NT2/D1 (cell line): ENCODE results near the gene CACNA1S.
A peak's percentile ranks its signal among the peaks of the same experiment; 100 is the strongest.

ENCODE experiments used
- DNase-seq: peaks from one replicate; pipeline ENCODE4 v3.0.0-alpha.2; 2011; ENCODE audit warnings: low read depth, low spot score
- H3K27me3 ChIP-seq: 2 replicates; pipeline ENCODE4 v1.6.0; 2011; ENCODE audit warnings: mild to moderate bottlenecking; ENCODE audit not compliant: insufficient read length, insufficient read depth
- H3K36me3 ChIP-seq: 2 replicates; pipeline ENCODE4 v1.6.1; 2011; ENCODE audit warnings: mild to moderate bottlenecking, low read length, mixed read lengths; ENCODE audit not compliant: insufficient read depth, insufficient read length
- H3K4me1 ChIP-seq: 2 replicates; pipeline ENCODE4 v1.5.1; 2011; ENCODE audit not compliant: insufficient read depth, insufficient read length
- H3K4me3 ChIP-seq: 2 replicates; pipeline ENCODE4 v1.5.1; 2011; ENCODE audit warnings: low read depth; ENCODE audit not compliant: insufficient read length
- H3K9ac ChIP-seq: 2 replicates; pipeline ENCODE4 v1.6.0; 2011; ENCODE audit warnings: low read depth; ENCODE audit not compliant: insufficient read length
- H3K9me3 ChIP-seq: 2 replicates; pipeline ENCODE4 v1.5.1; 2011; ENCODE audit warnings: mild to moderate bottlenecking, low read length; ENCODE audit not compliant: insufficient read depth
- SUZ12 ChIP-seq: IDR thresholded peaks from 2 replicates; pipeline ENCODE4 v1.6.1; 2011; ENCODE audit not compliant: insufficient read length, insufficient read depth; ENCODE audit errors: extremely low read depth
- YY1 ChIP-seq: IDR thresholded peaks from 2 replicates; pipeline ENCODE4 v1.6.1; 2011; ENCODE audit not compliant: insufficient read length, insufficient read depth
- ZNF274 ChIP-seq: IDR thresholded peaks from 2 replicates; pipeline ENCODE4 v1.6.1; 2011; ENCODE audit warnings: mild to moderate bottlenecking, low read depth, low read length

Gene CACNA1S

DNA sequence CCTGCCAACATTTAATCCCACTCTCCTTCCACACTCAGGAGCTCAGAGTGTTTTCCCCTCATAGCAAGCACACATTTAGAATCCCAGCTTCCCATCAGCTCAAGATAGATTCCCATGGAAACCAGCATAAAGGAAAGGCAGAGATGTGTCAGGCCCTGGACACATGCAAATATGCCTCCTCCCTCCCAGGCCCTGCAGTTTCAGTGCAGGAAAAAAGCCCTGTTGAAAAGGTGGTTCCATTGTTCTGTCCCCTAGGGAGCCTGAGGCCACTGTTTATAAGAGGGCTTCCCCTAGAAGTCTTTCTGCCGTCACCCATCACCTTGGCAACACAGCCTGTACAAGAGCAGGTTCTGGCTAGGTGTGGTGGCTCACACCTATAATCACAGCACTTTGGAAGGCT is 3.6 kb downstream of the CACNA1S start:
- H3K36me3 ChIP-seq = no peaks in the 10 kb centered on the region
- no peak for TF ChIP-seq ZNF274
- no peak for TF ChIP-seq YY1
- TF ChIP-seq SUZ12 = no peak
- no peaks in the 10 kb centered on the region for H3K9me3 ChIP-seq
- peak; percentile 80 for DNase-seq
- H3K27me3 ChIP-seq = peaks cover 67% of the 10 kb centered on the region
- H3K4me1 ChIP-seq = peaks cover 27% of the 10 kb centered on the region
- H3K9ac ChIP-seq = no peak overlapping the region
- H3K4me3 ChIP-seq = no peak overlapping the region

DNA sequence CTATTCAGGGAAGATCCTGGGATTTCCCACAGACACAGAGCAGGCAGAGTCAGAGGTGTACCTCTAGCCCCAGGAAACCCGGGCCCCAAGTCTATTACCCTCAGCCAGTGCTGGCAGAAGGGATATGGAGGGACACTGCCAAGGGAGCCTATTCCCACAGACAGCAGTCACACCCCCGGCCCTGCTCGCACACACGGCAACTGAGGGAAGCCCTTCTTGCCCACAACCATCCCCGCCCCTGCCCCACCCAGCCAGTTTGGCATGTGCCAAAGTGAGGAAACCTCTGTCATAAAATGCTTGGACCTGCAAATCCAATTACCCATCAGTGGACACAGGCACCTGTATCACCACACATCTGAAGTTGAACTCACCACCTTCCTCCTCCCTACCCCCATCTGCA is 6.5 kb downstream of the CACNA1S start:
- DNase-seq = no peak
- peaks cover 19% of the 10 kb centered on the region for H3K4me1 ChIP-seq
- no peaks in the 10 kb centered on the region for H3K9me3 ChIP-seq
- H3K9ac ChIP-seq = no peak overlapping the region
- no peaks in the 10 kb centered on the region for H3K36me3 ChIP-seq
- H3K27me3 ChIP-seq = peaks cover 73% of the 10 kb centered on the region
- H3K4me3 ChIP-seq = no peak overlapping the region
- TF ChIP-seq SUZ12 = no peak
- no peak for TF ChIP-seq YY1
- no peak for TF ChIP-seq ZNF274

DNA sequence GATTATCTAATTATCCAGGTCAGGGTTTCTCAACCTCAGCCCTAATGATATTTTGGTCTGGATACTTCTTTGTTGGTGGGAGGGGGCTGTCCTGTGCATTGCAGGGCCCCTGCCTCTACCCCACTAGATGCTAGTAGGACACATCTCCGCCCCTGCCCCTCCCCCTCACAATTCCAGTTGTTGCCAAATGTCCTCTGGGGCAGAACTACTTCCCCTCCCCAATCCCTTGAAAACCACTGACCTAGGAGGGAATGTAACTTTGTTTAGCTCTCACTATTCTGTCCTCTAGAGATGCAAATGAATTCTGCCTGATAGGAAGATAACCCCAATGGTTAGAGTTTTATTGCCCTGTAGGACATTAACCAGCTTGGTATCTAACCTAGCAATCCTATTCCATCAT is 8.1 kb downstream of the CACNA1S start:
- Histone ChIP-seq H3K27me3 (peaks cover 69% of the 10 kb centered on the region), H3K4me1 (peaks cover 25% of the 10 kb centered on the region), H3K9ac (no peak overlapping the region), H3K9me3 (no peaks in the 10 kb centered on the region), H3K4me3 (no peak overlapping the region), H3K36me3 (no peaks in the 10 kb centered on the region)
- no peak for TF ChIP-seq YY1
- TF ChIP-seq SUZ12 = no peak
- TF ChIP-seq ZNF274 = no peak
- peak; percentile 30 for DNase-seq

DNA sequence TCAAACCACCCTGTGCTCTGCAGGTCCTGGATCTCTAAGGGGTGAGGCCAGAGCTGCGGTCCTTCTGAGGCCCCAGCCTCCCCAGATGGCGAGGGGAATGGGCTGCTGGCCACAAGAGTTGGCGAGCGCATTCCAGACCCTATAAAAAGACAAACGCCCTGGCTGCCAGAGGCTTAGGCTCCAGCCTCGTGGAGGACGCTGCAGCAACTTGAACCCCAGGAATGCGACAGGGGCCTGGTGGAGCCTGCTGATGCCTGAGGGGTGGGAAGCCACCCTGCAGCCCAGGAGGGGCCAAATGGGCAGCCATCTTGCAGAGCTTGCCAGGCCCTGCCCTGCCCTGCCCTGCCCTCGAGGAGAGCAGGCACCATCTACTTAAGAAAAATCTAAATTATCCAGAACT is 8.6 kb downstream of the CACNA1S start:
- Histone ChIP-seq H3K27me3 (peaks cover 70% of the 10 kb centered on the region), H3K9me3 (no peaks in the 10 kb centered on the region), H3K4me3 (no peak overlapping the region), H3K4me1 (peaks cover 28% of the 10 kb centered on the region), H3K9ac (no peak overlapping the region), H3K36me3 (no peaks in the 10 kb centered on the region)
- DNase-seq = no peak
- TF ChIP-seq SUZ12 (no peak), ZNF274 (no peak), YY1 (no peak)

DNA sequence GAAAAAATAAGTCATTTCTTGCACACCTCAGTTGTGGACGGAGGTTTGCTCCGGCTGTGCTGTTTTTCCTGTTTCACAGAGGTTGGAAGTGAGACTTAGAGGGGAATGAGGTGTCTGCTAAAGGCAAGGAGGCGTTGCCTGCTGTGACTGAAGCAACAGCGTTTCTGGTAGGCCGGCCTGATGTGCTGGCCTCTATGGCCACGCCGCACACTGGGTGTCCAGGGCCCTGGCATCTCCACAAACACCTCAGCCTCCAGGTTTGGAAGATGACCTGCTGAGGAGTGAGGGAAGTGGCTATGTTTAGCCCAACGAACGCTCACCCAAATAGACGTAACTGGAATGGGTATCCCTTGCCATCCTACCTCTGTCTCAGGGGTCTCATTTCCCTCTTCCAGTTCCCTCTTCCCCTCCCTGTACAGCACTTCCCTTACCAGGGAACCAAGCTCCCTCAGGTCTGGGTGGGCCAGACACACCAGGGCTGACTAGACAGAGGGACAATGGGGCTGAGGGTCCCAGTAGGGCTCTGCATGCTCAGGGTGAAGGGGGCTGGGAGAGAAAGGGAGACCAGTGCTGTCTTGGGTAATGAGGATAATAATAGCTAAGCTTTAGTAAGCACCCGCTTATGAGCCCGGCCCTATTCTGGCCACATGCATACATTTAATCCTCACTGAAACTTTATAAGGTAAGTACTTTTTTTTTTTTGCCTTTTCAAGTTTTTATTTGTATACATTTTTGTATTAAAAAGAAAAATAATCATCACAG is 11.9 kb downstream of the CACNA1S start:
- H3K4me1 ChIP-seq = peaks cover 23% of the 10 kb centered on the region
- H3K27me3 ChIP-seq = peaks cover 65% of the 10 kb centered on the region
- H3K4me3 ChIP-seq = no peak overlapping the region
- H3K9ac ChIP-seq = no peak overlapping the region
- TF ChIP-seq SUZ12 = no peak
- TF ChIP-seq ZNF274 = no peak
- TF ChIP-seq YY1 = no peak
- no peak for DNase-seq
- no peaks in the 10 kb centered on the region for H3K36me3 ChIP-seq
- no peaks in the 10 kb centered on the region for H3K9me3 ChIP-seq

DNA sequence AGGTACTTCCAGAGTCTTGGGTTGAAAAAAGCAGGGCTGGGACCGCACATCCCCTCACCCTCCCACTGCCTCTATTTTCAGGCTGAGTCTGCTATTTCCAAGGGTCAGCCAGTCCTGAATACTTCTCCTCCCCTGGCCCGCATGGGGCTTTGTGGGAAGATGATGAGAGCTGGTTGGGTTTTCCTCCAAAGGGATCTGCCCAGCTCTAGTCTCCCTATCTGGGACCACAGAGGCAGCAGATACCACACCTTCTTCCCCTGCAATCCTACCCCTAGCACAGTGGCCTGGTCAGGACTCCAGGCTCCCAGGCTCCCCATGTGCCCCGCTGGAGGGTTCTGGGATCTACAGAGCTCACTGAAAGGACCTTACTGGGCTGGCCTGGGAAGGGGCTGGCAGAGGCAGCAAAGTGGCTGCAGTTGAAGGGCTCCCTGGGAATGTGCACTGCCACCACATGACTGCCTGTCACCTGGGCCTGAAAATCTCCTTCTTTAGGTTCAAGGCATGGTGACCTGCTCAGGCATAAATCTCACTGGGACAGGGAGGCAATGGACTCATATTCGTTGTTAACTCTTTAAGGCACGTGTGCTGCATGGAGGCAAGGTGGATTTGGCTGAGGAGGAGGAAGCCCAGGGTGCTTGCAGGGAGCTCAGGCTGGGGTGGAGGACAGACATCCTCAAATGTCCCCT is 13.1 kb downstream of the CACNA1S start:
- no peak for DNase-seq
- TF ChIP-seq YY1 (no peak), SUZ12 (no peak), ZNF274 (no peak)
- Histone ChIP-seq H3K36me3 (no peaks in the 10 kb centered on the region), H3K9me3 (no peaks in the 10 kb centered on the region), H3K4me1 (peaks cover 28% of the 10 kb centered on the region), H3K4me3 (no peak overlapping the region), H3K9ac (no peak overlapping the region), H3K27me3 (peaks cover 57% of the 10 kb centered on the region)

DNA sequence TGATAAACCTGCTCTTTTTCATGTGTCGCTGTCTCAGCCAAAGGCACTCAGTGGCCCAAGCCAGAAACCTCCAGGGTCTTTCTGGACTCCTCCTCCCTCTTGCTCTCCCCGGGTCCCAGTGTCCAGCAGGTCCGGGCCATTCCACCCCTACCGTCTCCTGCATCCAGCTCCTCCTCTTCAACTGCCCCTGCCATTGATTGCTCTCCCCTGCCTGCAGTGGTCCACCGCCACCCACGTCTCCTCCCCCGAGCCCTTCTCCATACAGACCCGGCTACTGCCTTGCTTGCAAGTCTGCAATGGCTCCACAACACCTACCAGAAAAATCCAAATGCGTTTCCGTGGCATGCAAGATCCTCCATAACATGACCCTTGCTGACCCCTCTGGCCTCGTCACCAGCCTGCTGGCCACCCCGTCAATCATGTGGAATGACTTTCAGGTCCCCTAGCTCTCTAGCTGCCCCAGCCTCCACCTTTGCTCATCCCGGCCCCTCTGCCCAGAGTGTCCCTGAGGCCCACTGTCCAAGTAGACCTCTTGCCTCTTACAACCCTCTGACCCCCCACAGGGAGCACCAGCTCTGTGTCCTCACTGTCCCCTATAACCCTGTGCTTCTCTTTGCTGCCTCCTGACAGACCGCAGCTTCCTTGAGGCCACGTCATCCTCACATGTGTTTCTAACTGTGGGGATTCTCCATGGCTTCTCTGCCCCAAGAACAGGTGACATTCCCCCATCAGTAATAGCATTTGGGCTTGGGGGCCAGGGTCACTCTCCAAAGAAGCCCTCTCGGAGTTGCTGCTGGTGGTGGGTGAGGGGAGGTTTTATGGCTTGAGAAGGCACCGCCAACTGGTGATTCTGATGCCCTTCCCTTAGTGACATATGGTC is 15.0 kb downstream of the CACNA1S start:
- Histone ChIP-seq H3K36me3 (no peaks in the 10 kb centered on the region), H3K4me1 (peaks cover 26% of the 10 kb centered on the region), H3K27me3 (peaks cover 45% of the 10 kb centered on the region), H3K9ac (no peak overlapping the region), H3K4me3 (no peak overlapping the region), H3K9me3 (no peaks in the 10 kb centered on the region)
- TF ChIP-seq ZNF274 = no peak
- TF ChIP-seq YY1 = no peak
- no peak for TF ChIP-seq SUZ12
- no peak for DNase-seq
